ENCODE data around the gene LRP5.
"Not testable (repeated sequence)": the region's sequence is repeated elsewhere in the genome, so short reads cannot be mapped to it uniquely, and the experiment has no call there.

LRP5 gene

GRCh38 chr11:68467201-68467834 is 154.9 kb downstream of the LRP5 start:
- peaks cover 31% of the 10 kb centered on the region for H3K36me3 Mint-ChIP-seq (ENCODE audit: low read depth)
- no peaks in the 10 kb centered on the region for H3K27me3 Mint-ChIP-seq (ENCODE audit: low read depth)
- H3K27ac Mint-ChIP-seq, result peak overlapping the region; percentile 68
- peak overlapping the region; percentile 52 for H3K4me3 Mint-ChIP-seq
- peaks cover 82% of the 10 kb centered on the region for H3K4me1 Mint-ChIP-seq (ENCODE audit: low read depth)
- no peaks in the 10 kb centered on the region for H3K9me3 Mint-ChIP-seq

GRCh38 chr11:68468217-68468828 is 155.9 kb downstream of the LRP5 start:
- peaks cover 28% of the 10 kb centered on the region for H3K36me3 Mint-ChIP-seq (ENCODE audit: low read depth)

DNA sequence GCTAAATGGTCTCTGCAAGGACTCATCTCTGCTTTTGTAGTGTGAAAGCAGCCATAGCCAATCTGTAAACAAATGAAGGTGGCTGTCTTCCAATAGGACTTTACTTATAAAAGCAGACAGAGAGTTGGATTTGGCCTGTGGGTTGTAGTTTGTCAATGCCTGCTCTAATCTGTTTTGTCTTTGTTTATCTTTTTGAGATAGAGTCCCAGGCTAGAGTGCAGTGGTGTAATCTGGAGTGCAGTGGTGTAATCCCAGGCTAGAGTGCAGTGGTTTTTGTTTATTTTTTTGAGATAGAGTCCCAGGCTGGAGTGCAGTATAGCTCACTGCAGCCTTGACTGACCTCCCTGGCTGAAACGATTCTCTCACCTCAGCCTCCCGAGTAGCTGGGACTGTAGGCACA is 156.7 kb downstream of the LRP5 start:
- Mint-ChIP-seq H3K27ac (no peak overlapping the region), H3K27me3 (ENCODE audit: low read depth) (no peaks in the 10 kb centered on the region), H3K4me3 (peak overlapping the region; percentile 11), H3K9me3 (no peaks in the 10 kb centered on the region), H3K36me3 (ENCODE audit: low read depth) (peaks cover 28% of the 10 kb centered on the region), H3K4me1 (ENCODE audit: low read depth) (peaks cover 84% of the 10 kb centered on the region)

More at GRCh38 chr11:68468217-68468828, 155.9 kb downstream of the LRP5 start:
- Mint-ChIP-seq H3K9me3 (no peaks in the 10 kb centered on the region), H3K27me3 (ENCODE audit: low read depth) (no peaks in the 10 kb centered on the region), H3K4me3 (peak overlapping the region; percentile 55), H3K27ac (peak overlapping the region; percentile 46), H3K4me1 (ENCODE audit: low read depth) (peaks cover 86% of the 10 kb centered on the region)

- H3K27ac Mint-ChIP-seq, result no peak overlapping the region
- no peaks in the 10 kb centered on the region for H3K27me3 Mint-ChIP-seq (ENCODE audit: low read depth)
- H3K4me3 Mint-ChIP-seq, result peak overlapping the region; percentile 75
- peaks cover 32% of the 10 kb centered on the region for H3K36me3 Mint-ChIP-seq (ENCODE audit: low read depth)
- peaks cover 79% of the 10 kb centered on the region for H3K4me1 Mint-ChIP-seq (ENCODE audit: low read depth)
- H3K9me3 Mint-ChIP-seq, result no peaks in the 10 kb centered on the region
These were observed 157.3 kb downstream of the LRP5 start for GRCh38 chr11:68469642-68470041.

GRCh38 chr11:68470304-68470811 is 158.0 kb downstream of the LRP5 start:
- Mint-ChIP-seq H3K27ac (peak overlapping the region; percentile 83), H3K4me1 (ENCODE audit: low read depth) (peaks cover 76% of the 10 kb centered on the region), H3K36me3 (ENCODE audit: low read depth) (peaks cover 33% of the 10 kb centered on the region), H3K4me3 (peak overlapping the region; percentile 75), H3K9me3 (no peaks in the 10 kb centered on the region), H3K27me3 (ENCODE audit: low read depth) (no peaks in the 10 kb centered on the region)

GRCh38 chr11:68471360-68472340 is 159.3 kb downstream of the LRP5 start:
- H3K36me3 Mint-ChIP-seq (ENCODE audit: low read depth), result peaks cover 33% of the 10 kb centered on the region
- peak overlapping the region; percentile 77 for H3K4me3 Mint-ChIP-seq
- peaks cover 68% of the 10 kb centered on the region for H3K4me1 Mint-ChIP-seq (ENCODE audit: low read depth)
- no peaks in the 10 kb centered on the region for H3K27me3 Mint-ChIP-seq (ENCODE audit: low read depth)
- no peaks in the 10 kb centered on the region for H3K9me3 Mint-ChIP-seq
- peak overlapping the region; percentile 80 for H3K27ac Mint-ChIP-seq

GRCh38 chr11:68472778-68473177 is 160.4 kb downstream of the LRP5 start:
- Mint-ChIP-seq H3K36me3 (ENCODE audit: low read depth) (peaks cover 36% of the 10 kb centered on the region), H3K4me1 (ENCODE audit: low read depth) (peaks cover 65% of the 10 kb centered on the region), H3K27ac (no peak overlapping the region), H3K9me3 (no peaks in the 10 kb centered on the region), H3K27me3 (ENCODE audit: low read depth) (no peaks in the 10 kb centered on the region), H3K4me3 (no peak overlapping the region)

GRCh38 chr11:68473693-68474092 is 161.3 kb downstream of the LRP5 start:
- Mint-ChIP-seq H3K27ac (no peak overlapping the region), H3K4me3 (no peak overlapping the region), H3K27me3 (ENCODE audit: low read depth) (no peaks in the 10 kb centered on the region), H3K9me3 (no peaks in the 10 kb centered on the region), H3K36me3 (ENCODE audit: low read depth) (peaks cover 34% of the 10 kb centered on the region), H3K4me1 (ENCODE audit: low read depth) (peaks cover 57% of the 10 kb centered on the region)

DNA sequence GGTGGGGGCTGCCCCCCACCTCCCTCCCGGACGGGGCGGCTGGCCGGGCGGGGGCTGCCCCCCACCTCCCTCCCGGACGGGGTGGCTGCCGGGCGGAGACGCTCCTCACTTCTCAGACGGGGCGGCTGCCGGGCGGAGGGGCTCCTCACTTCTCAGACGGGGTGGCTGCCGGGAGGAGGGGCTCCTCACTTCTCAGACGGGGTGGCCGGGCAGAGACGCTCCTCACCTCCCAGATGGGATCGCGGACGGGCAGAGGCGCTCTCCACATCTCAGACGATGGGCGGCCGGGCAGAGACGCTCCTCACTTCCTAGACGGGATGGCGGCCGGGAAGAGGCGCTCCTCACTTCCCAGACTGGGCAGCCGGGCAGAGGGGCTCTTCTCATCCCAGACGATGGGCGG is 163.2 kb downstream of the LRP5 start:
- H3K27ac Mint-ChIP-seq; H3K4me3 Mint-ChIP-seq; H3K9me3 Mint-ChIP-seq; H3K27me3 Mint-ChIP-seq (ENCODE audit: low read depth): not testable (repeated sequence)
- Mint-ChIP-seq H3K4me1 (ENCODE audit: low read depth) (peaks cover 47% of the 10 kb centered on the region), H3K36me3 (ENCODE audit: low read depth) (peaks cover 37% of the 10 kb centered on the region)

GRCh38 chr11:68479390-68479789 is 167.0 kb downstream of the LRP5 start:
- H3K27ac Mint-ChIP-seq, result no peak overlapping the region

DNA sequence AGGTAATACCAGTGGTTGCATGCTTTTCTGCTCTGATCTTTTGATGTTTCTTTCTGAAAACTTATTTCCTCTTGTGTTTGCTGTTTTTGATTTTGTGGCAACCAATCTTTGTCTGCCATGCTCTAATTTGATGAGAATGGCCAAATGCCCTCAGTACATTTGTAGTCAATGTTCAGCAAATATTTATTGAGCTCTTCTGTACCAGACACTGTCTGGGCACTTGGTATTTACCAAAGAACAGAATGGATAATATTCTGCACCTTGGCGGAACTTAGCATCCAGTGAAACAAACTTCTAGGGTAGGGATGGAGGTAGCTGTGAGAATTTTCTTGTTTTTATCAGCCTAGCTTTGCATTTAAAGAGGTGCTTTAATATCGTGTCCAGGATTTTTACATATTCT is 167.8 kb downstream of the LRP5 start:
- no peaks in the 10 kb centered on the region for H3K27me3 Mint-ChIP-seq (ENCODE audit: low read depth)
- H3K4me3 Mint-ChIP-seq, result no peak overlapping the region
- peaks cover 9% of the 10 kb centered on the region for H3K9me3 Mint-ChIP-seq
- H3K27ac Mint-ChIP-seq, result no peak overlapping the region
- peaks cover 33% of the 10 kb centered on the region for H3K4me1 Mint-ChIP-seq (ENCODE audit: low read depth)
- peaks cover 36% of the 10 kb centered on the region for H3K36me3 Mint-ChIP-seq (ENCODE audit: low read depth)

More at GRCh38 chr11:68479390-68479789, 167.0 kb downstream of the LRP5 start:
- peaks cover 8% of the 10 kb centered on the region for H3K9me3 Mint-ChIP-seq
- no peak overlapping the region for H3K4me3 Mint-ChIP-seq
- peaks cover 34% of the 10 kb centered on the region for H3K4me1 Mint-ChIP-seq (ENCODE audit: low read depth)
- H3K36me3 Mint-ChIP-seq (ENCODE audit: low read depth), result peaks cover 37% of the 10 kb centered on the region
- no peaks in the 10 kb centered on the region for H3K27me3 Mint-ChIP-seq (ENCODE audit: low read depth)

DNA sequence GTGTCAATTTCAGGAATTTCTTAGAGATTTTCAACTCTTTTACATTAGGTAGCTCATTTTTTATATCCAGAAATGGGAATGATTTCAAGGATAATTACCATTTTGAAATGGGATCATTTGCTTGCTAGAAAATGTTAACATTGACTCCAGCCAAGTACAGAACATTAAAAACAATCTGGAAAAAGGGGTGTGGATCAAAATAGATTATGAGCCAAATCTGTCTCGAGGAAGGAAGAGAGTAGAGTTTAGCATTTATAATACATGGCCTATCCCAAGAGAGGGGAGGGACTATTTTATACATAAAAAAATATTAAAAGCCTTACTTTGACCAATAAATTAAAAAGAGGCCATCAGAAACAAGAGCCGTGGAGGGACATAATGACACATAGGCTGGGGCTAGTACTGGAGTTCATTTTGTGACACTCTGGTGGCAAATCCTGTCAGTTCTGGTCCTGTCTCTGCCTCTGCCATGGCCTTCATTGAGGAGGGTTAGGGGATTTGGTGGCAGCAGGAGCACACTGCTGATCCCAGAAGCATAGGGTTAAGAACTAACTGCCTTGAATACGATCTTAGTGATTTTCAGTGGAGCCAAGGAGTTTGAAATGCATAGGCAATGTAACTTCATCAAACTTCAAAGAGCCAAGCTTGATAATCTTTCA is 168.6 kb downstream of the LRP5 start:
- H3K27ac Mint-ChIP-seq, result no peak overlapping the region
- peaks cover 35% of the 10 kb centered on the region for H3K4me1 Mint-ChIP-seq (ENCODE audit: low read depth)
- peaks cover 9% of the 10 kb centered on the region for H3K9me3 Mint-ChIP-seq
- H3K27me3 Mint-ChIP-seq (ENCODE audit: low read depth), result no peaks in the 10 kb centered on the region
- H3K36me3 Mint-ChIP-seq (ENCODE audit: low read depth), result peaks cover 39% of the 10 kb centered on the region
- no peak overlapping the region for H3K4me3 Mint-ChIP-seq

DNA sequence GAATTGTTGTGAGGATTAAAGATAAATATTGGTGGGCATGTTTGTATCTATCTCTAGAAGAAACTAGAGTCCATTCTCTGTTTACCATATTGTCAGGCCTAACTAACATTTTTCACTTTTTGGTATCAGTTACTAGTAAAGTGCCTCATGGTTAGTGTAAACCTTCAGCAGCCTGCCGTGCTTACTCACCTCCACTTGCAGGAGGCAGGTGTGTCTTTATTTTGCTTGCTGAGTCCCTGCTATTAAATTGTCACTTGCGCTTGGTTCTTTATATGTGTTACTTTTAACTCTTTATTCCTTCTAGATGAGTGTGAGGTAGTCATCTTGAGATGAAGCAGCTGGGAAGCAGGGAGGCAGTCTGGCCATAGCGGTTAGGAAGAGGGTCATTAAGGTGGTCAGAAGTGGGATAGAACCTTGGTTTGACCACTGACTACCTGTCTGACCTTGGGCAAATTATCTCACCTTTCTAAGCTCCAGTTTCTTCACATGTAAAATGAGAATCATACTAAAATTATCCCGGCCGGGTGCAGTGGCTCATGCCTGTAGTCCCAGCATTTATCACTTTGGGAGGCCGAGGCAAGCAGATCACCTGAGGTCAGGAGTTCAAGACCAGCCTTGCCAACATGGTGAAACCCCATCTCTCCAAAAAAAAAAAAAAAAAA is 169.3 kb downstream of the LRP5 start:
- H3K9me3 Mint-ChIP-seq, result peaks cover 9% of the 10 kb centered on the region
- peaks cover 41% of the 10 kb centered on the region for H3K4me1 Mint-ChIP-seq (ENCODE audit: low read depth)
- H3K27me3 Mint-ChIP-seq (ENCODE audit: low read depth), result no peaks in the 10 kb centered on the region
- no peak overlapping the region for H3K27ac Mint-ChIP-seq
- no peak overlapping the region for H3K4me3 Mint-ChIP-seq
- peaks cover 43% of the 10 kb centered on the region for H3K36me3 Mint-ChIP-seq (ENCODE audit: low read depth)

Data from T-helper 1 cell treated with Interleukin-12 subunit alpha and Interleukin-12 subunit beta and Interleukin-4 antibody, amounts not matched to agents 30 μg/mL and 1 μg/mL, for 36 hours (primary cell).